K562 treated with DMSO at 1 percent for 48 hours (cell line): ENCODE measurements around the gene LPGAT1. TPM values are rescaled to one million over a fixed set of nuclear protein-coding genes. Genes with fewer than 3 reads are reported as not detected.

ENCODE experiments used
- total RNA-seq: library from RNA; unstranded; fragments of 300-600 nt; gene quantifications from 2 replicates; pipeline ENCODE4 v1.2.3, GENCODE V29; 2022; ENCODE audit warnings: low replicate concordance; ENCODE audit errors: extremely low read depth

LPGAT1 gene, protein sequence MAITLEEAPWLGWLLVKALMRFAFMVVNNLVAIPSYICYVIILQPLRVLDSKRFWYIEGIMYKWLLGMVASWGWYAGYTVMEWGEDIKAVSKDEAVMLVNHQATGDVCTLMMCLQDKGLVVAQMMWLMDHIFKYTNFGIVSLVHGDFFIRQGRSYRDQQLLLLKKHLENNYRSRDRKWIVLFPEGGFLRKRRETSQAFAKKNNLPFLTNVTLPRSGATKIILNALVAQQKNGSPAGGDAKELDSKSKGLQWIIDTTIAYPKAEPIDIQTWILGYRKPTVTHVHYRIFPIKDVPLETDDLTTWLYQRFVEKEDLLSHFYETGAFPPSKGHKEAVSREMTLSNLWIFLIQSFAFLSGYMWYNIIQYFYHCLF
- not detected in 2 replicates for total RNA-seq

GRCh38 chr1:211830328-211831142 lies at the start of gene LPGAT1:
Gene LPGAT1, minus strand, starts transcription at chr1:211830763. Its CDS starts 1,467 bp downstream, at chr1:211829296.

Other genes with a start within 250 kb of the LPGAT1 start
- gene NEK2, start 155.1 kb downstream of the LPGAT1 start, total RNA-seq: not detected in 2 replicates
- gene INTS7, start 204.8 kb upstream of the LPGAT1 start, total RNA-seq: not detected in 2 replicates
- gene DTL, start 205.0 kb upstream of the LPGAT1 start, total RNA-seq: not detected in 2 replicates